Spleen (tissue), 11 donors: ENCODE results near the gene EFNA2. TPM values are rescaled to one million over a fixed set of nuclear protein-coding genes. Genes with fewer than 3 reads are reported as not detected.

ENCODE experiments used
- DNase-seq: peaks from one replicate; pipeline ENCODE4 v3.0.0-alpha.2; 2020
- H3K27ac ChIP-seq, 8 donors: fragments of 200-600 bp; sonication (generic) in 7 of 8; 1 replicate in 4 of 8; 2 replicates in 4 of 8; pipeline versions ENCODE4 v1.5.0 to v1.8.0; 2016 to 2021; ENCODE audit warnings: inconsistent platforms in 4 of 8, mild to moderate bottlenecking in 4 of 8, moderate library complexity in 1 of 8
- H3K27me3 ChIP-seq, 7 donors: fragments of 200-600 bp; sonication (generic) in 6 of 7; replicated peaks in 1 of 7; 1 replicate in 4 of 7; 2 replicates in 3 of 7; pipeline versions ENCODE4 v1.5.0 to v1.8.0; 2016 to 2021; ENCODE audit warnings: inconsistent platforms in 3 of 7, mild to moderate bottlenecking in 1 of 7
- H3K36me3 ChIP-seq, 6 donors: fragments of 200-600 bp; sonication (generic) in 5 of 6; 1 replicate in 4 of 6; 2 replicates in 2 of 6; pipeline versions ENCODE4 v1.5.0 to v1.8.0; 2016 to 2021; ENCODE audit warnings: inconsistent platforms in 2 of 6
- H3K4me1 ChIP-seq, 6 donors: fragments of 200-600 bp; sonication (generic) in 5 of 6; 1 replicate in 3 of 6; 2 replicates in 3 of 6; pipeline versions ENCODE4 v1.5.0 to v1.8.0; 2016 to 2021; ENCODE audit warnings: inconsistent platforms in 3 of 6
- H3K4me3 ChIP-seq, 8 donors: fragments of 200-600 bp; sonication (generic) in 7 of 8; 1 replicate in 4 of 8; 2 replicates in 4 of 8; pipeline versions ENCODE4 v1.5.0 to v1.8.0; 2016 to 2021; ENCODE audit warnings: inconsistent platforms in 4 of 8, mild to moderate bottlenecking in 4 of 8, moderate library complexity in 2 of 8
- H3K9me3 ChIP-seq, 8 donors: fragments of 200-600 bp; sonication (generic) in 7 of 8; 1 replicate in 4 of 8; 2 replicates in 4 of 8; pipeline versions ENCODE4 v1.5.0 to v1.8.0; 2016 to 2021; ENCODE audit warnings: inconsistent platforms in 4 of 8
- CTCF ChIP-seq, 11 experiments: fragments of 200-600 bp in 7 of 11; fragments of 450-650 bp in 4 of 11; sonication (generic) in 4 of 11; IDR thresholded peaks in 8 of 11; conservative IDR thresholded peaks in 3 of 11; 1 replicate in 7 of 11; 2 replicates in 4 of 11; pipeline versions ENCODE4 v1.4.0 to v1.8.0; 2016 to 2021; ENCODE audit warnings: antibody characterized with exemption in 11 of 11, inconsistent platforms in 4 of 11, mild to moderate bottlenecking in 1 of 11
- POLR2A ChIP-seq, 3 donors: fragments of 450-650 bp; IDR thresholded peaks; one replicate each; pipeline ENCODE4 v1.5.1; 2017; ENCODE audit warnings: antibody characterized with exemption in 3 of 3, mild to moderate bottlenecking in 1 of 3
- POLR2AphosphoS5 ChIP-seq, 3 donors: sonication (generic); formaldehyde crosslinking; IDR thresholded peaks; one replicate each; pipeline ENCODE4 v1.5.1; 2017; ENCODE audit warnings: antibody characterized with exemption in 3 of 3
- WGBS, 5 donors: extraction: QIAGEN DNeasy Blood & Tissue Kit in 3 of 5; methylation state at CpG; one replicate each; pipeline versions ENCODE4 v1.1.5 to v1.1.7; 2013 to 2018; 5-methylcytosine and 5-hydroxymethylcytosine counted together
- intact Hi-C: fragments of 100-400 bp; cut with DNase I; formaldehyde crosslinking; loops from one replicate; pipeline ENCODE4 v1.15.0; 2023; ENCODE audit warnings: low total_unique reads
- polyA plus RNA-seq, 3 donors: library from polyadenylated mRNA; stranded (reverse); fragments of 200-250 nt; gene quantifications; one replicate each; pipeline ENCODE4 v1.2.1, GENCODE V29; 2013
- total RNA-seq, 7 donors: library from RNA; depleted of rRNA in 3 of 7; stranded (reverse); fragments of >200 nt in 3 of 7; fragmentation: NEBNext Ultra II Directional in 4 of 7; extraction: Animal tissue kit (Norgen Biotek cat#: 25700) in 4 of 7; gene quantifications; one replicate each; pipeline versions ENCODE4 v1.1.0 to v1.2.1, GENCODE V29; 2016 to 2021
- donor health status: healthy with polysubstance abuse.
- donor health status: DM: no; HTN: no; CAD: no; lungs with moderate emphysema.
- donor health status: DM: no; HTN: no; CAD: no.
- donor health status: Bipolar disorder and iron deficiency.
- donor health status: healthy.
- donor health status: DM: no; HTN: no; CAD: no.
- donor health status: DM: yes; HTN: yes; CAD: no.

Gene EFNA2
- total and polyA plus RNA-seq, 10 donors = not detected

- peaks cover 83 to 96% (median 94%) of the 10 kb centered on the region in 6 donors for H3K4me1 ChIP-seq
- peak overlapping the region; percentile 60 to 91 (median 82) for H3K4me3 ChIP-seq
- no peak for TF ChIP-seq POLR2A (IDR thresholded peaks at IDR 0.05)
- peak in 1 of 3 donors; percentile 55 for TF ChIP-seq POLR2AphosphoS5 (IDR thresholded peaks at IDR 0.05)
- intact Hi-C loops = loop anchor here (10.0 kb wide), 1 partner anchor 135 kb away; the partner anchor contains the start of genes DAZAP1 and GAMT
- no peaks in the 10 kb centered on the region for H3K9me3 ChIP-seq
- no peaks in the 10 kb centered on the region for H3K27me3 ChIP-seq
- peaks cover 10 to 46% (median 41%) of the 10 kb centered on the region in 6 donors for H3K36me3 ChIP-seq
- H3K27ac ChIP-seq = peak overlapping the region; percentile 92 to 100 (median 100)
- peak; percentile 95 for DNase-seq
- WGBS, 5 donors = 0 to 1% (median 0%) methylated on average over 33 to 64 of the region's 64 CpGs
Observed at GRCh38 chr19:1269478-1270212, 16.0 kb upstream of the EFNA2 start.

- peak; percentile 80 for DNase-seq
- Histone ChIP-seq H3K27ac (peak overlapping the region; percentile 92 to 100 (median 100)), H3K4me3 (peak overlapping the region; percentile 60 to 91 (median 82)), H3K27me3 (no peaks in the 10 kb centered on the region), H3K9me3 (no peaks in the 10 kb centered on the region), H3K36me3 (peaks cover 10 to 52% (median 47%) of the 10 kb centered on the region in 6 donors), H3K4me1 (peaks cover 81 to 95% (median 94%) of the 10 kb centered on the region in 6 donors)
- TF ChIP-seq POLR2A (IDR thresholded peaks at IDR 0.05) (peak in 1 of 3 donors; percentile 21), CTCF (IDR thresholded peaks at IDR 0.05 in 8 of 11, conservative IDR thresholded peaks at IDR 0.05 in 3 of 11) (no peak), POLR2AphosphoS5 (IDR thresholded peaks at IDR 0.05) (no peak)
- intact Hi-C loops = loop anchor here (10.0 kb wide), 1 partner anchor 134 kb away; the partner anchor contains the start of genes DAZAP1 and GAMT
- 17 to 30% (median 25%) methylated on average over 8 of the region's 8 CpGs for WGBS, 5 donors
Observed at GRCh38 chr19:1270213-1270853, 15.3 kb upstream of the EFNA2 start.

- no peaks in the 10 kb centered on the region for H3K9me3 ChIP-seq
- H3K4me3 ChIP-seq = peak overlapping the region; percentile 60 to 91 (median 82)
- H3K27ac ChIP-seq = peak overlapping the region; percentile 29 to 100 (median 100)
- peak; percentile 85 for DNase-seq
- 58 to 79% (median 68%) methylated on average over 25 to 26 of the region's 26 CpGs for WGBS, 5 donors
- peaks cover 10 to 52% (median 47%) of the 10 kb centered on the region in 6 donors for H3K36me3 ChIP-seq
- no peak for TF ChIP-seq CTCF (IDR thresholded peaks at IDR 0.05 in 8 of 11, conservative IDR thresholded peaks at IDR 0.05 in 3 of 11)
- peak in 2 of 3 donors; percentile 27 to 45 for TF ChIP-seq POLR2AphosphoS5 (IDR thresholded peaks at IDR 0.05)
- TF ChIP-seq POLR2A (IDR thresholded peaks at IDR 0.05) = no peak
- peaks cover 74 to 92% (median 89%) of the 10 kb centered on the region in 6 donors for H3K4me1 ChIP-seq
- intact Hi-C loops = loop anchor here (10.0 kb wide), 1 partner anchor 134 kb away; the partner anchor contains the start of genes DAZAP1 and GAMT
- H3K27me3 ChIP-seq = no peaks in the 10 kb centered on the region
Observed at GRCh38 chr19:1270854-1271527, 14.7 kb upstream of the EFNA2 start.
